Suppressor macrophage treated with lipopolysaccharide for 4 hours (primary cell): ENCODE results near the gene FHL3.
A peak's percentile ranks its signal among the peaks of the same experiment; 100 is the strongest.

Source experiments
- DNase-seq: peaks from one replicate; pipeline ENCODE4 v3.0.0-alpha.2; 2020

FHL3 gene

GRCh38 chr1:38005195-38006007 lies at the start of gene FHL3:
TSS of gene FHL3 (minus strand) at chr1:38005514. CDS start at chr1:37999412, 6,102 bp downstream.
- DNase-seq = peak; percentile 51

DNA sequence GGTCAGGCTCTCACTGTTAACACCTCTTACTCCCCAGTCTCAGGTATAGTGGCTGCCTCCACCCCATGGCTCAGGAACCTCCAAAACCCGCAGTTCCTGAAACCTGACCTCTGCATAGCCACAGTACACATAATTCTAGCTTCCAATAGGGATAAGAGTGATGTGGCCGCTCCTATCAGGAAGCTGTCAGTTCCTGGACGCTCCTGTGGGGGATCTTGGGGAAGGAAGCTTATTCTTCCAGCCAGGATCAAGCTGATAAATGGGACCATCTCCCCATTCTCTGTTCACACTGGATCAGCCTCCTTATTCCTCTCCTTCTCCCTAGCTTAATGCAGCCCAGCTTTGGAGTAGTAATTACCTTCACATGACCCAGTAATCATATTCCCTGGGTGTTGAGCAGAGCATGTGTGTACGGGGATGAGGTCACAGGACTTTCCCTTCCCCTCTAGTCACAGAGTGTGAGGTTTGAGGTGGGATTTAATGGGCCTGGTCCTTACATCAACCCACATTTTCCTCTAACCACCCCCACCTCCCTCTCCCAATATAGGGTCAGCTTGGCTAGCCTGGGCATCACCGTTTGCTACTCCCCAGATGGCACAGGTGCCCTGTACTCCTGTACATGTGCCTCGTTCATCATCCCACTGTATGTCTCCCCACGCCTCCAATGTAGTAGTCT lies 48.2 kb upstream of the FHL3 start:
- DNase-seq = no peak

DNA sequence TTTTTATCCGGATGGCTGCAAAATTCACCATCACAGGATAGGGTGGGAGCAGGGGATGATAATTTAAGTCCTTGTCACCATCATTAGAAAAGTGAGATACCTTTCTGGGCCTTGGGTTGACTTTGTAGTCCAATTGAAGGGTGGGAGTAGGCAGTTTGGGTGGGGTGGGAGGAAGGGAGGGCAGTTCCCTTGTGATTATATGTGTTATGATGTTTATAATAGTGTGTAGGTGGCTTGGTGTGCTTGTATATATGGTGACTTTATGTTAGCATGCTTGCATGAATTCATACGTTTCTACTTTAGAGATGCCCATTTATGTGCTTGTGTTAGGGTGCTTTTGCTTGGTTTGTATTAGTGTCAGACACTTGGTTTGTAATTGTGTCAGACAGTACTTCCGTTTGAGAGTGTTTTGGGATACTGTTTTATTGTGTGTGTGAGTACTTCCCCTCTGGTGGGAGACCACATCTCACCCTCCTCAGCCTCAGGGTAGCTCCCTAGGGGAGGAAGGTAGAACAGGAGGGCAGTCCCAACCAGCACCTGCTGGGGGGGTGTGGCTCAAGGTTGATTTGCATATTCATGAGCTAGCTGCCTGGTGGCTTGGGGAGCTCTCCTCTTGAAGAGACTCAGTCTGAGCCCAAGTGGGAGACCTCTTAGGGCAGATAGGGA lies 47.6 kb upstream of the FHL3 start:
- DNase-seq = no peak

DNA sequence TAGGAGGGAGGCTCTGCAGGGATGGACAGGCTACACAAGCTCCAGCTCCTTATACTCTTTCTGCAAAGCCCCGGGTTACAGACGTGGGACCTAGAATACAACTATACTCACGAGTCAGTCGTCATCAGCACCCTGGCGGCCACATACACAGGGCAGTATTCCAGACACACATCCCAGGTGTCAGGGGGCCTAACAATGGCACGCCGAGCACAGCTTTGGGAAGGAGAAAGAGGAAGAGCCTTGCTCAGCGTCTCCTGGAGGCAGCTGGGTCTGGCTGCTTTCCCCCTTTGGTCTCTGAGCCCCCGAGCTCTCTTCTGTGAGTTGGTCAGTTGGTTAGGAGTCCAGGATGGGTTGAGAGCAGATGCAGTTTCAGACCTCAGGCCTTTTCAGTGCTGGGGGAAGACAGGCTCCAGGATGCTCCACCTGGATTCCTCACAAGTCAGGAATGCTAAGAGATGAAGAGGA lies 45.8 kb upstream of the FHL3 start:
- no peak for DNase-seq

- no peak for DNase-seq
Observed at GRCh38 chr1:38050397-38051078, 45.2 kb upstream of the FHL3 start.

DNA sequence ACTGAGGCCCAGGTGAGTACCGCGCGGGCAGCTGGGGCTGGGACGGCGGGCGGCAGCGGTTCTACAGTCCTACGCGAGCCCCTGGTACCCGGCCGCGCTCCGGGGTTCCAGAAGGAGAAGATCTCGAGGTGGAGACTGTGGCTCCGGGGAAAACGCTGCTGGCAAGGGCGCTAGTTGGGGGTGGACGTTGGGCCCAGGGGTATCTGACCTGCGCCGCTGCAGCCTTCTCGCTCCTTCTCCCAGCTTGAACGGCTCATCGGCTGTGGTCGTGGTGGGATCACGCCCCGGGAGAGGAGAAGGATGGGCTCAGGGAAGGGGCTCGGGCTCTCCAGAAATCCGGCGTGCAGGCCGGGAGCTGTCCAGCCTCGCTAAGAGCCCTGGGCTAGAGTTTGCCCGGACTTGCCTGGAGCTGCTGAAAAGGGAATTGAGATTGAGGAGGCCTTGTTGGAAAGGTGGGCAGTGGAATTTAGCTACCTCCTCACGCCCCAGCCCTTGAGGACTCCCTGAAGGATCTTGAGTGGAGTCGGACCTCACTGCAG lies 42.4 kb upstream of the FHL3 start:
- DNase-seq = no peak

DNA sequence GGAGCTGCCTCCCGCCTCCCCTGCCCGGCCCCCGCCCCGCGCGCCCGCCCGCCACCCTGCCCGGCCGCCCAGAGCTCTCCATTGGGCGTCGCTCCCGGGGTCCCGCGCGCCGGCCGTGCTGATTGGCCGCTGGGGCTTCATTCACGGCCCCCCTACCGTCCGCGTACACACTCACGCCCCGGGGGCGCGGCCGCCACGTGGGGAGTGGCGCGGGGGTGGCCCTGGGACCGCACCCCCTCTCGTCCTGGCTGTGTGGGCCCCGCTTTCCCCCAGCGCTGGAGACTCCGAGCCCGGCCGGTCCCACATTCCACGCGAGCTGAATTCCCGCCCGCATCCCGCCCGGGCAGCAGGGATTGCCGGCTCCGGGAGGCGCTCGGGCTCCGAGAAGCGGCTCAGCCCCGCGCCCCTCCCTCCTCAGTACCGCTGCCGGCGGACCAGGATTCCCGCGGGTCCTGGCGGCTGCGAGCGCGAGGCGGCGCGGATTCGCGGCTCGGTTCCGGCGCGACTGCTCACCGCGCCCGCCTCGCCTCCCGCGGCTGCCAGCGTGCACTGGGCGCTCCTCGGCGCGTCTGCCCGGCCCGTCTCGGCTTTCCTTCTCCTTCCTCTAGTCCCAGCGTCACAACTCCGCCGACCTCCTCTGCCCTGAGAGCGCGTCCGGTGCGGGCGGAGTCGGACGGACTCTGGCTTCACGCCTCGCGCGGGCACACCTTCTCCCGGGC lies 41.7 kb upstream of the FHL3 start:
- DNase-seq = peak; percentile 82

GRCh38 chr1:38046333-38046883 lies 41.1 kb upstream of the FHL3 start, which contains the start of gene POU3F1:
TSS of gene POU3F1 (minus strand) at chr1:38046793. CDS start at chr1:38046743, 50 bp downstream.
- DNase-seq = no peak

DNA sequence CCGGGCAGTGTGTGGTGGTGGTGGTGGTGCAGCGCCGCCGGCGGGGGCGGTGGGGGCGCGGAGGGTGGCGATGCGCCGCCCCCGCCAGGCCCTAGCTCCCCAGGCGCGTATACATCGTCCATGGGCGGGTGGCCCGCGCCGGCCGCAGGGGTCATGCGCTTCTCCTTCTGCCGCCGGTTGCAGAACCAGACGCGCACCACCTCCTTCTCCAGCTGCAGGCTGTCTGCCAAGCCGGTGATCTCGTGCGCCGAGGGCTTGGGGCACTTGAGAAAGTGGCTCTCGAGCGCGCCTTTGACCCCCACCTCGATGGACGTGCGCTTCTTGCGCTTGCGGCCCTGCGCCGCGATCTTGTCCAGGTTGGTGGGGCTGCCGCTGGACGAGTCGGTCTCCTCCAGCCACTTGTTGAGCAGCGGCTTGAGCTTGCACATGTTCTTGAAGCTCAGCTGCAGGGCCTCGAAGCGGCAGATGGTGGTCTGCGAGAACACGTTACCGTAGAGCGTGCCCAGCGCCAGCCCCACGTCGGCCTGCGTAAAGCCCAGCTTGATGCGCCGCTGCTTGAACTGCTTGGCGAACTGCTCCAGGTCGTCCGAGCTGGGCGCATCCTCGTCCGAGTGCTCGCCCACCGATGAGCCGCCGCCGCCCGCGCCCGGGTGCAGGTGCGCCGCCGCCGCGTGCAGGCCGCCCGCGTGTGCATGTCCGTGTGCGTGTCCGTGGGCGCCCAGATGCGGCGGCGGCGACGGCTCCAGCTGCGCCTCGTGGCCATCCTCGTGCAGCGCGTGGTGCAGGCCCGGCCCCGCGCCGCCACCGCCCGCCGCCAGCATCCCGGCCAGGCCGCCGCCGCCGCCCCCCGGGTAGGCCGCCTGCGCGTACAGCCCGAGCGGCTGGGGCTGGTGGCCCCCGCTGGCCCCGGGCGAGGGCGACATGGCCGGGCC lies 40.4 kb upstream of the FHL3 start:
- DNase-seq = peak; percentile 36

DNA sequence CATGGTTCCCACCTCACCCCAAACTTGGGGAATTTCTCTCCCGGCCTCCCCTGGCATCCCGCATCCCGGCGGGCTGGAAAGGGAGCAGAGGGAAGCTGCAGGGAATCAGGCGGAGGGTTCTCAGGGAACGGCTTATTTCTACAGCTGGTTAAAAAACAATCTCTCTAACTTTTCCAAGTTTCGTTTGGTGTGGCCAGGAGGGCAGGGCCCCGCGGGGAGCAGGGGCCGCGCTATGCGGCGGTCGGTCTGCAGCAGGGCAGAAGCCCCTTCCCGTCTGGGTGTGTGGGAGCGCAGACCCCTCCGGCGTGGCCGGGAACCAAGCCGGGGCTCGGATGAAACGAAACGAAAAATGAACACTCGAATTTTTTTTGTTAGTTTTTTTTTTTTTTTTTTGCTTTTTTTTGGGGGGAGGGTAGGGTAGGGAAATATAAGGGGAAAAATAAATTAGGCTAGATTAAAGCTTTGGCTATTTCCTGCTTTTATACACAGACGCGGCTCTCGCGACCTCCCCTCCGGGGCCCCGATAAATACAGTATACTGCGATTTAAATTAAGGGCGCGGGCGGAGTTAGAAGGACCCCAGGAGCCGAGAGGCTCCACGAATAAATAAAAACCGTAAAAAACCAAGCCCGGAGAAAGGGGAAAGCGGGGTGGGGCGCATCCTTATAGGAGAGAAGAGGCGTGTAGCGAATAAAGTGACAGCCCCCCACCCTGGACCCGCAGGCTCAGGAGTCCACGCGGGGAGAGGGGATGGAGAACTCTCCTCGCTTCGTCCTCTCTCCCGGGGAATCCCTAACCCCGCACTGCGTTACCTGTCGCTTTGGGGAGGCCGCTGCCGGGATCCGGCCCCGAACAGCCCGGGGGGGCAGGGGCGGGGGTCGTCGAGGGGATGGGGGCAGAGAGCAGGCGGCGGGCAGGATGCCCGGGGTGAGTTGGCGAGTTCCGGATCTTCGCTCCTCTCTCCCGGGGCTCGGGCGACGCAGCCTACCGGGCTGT lies 39.2 kb upstream of the FHL3 start:
- no peak for DNase-seq

- DNase-seq = no peak
Observed at GRCh38 chr1:38043036-38043747, 37.9 kb upstream of the FHL3 start.

DNA sequence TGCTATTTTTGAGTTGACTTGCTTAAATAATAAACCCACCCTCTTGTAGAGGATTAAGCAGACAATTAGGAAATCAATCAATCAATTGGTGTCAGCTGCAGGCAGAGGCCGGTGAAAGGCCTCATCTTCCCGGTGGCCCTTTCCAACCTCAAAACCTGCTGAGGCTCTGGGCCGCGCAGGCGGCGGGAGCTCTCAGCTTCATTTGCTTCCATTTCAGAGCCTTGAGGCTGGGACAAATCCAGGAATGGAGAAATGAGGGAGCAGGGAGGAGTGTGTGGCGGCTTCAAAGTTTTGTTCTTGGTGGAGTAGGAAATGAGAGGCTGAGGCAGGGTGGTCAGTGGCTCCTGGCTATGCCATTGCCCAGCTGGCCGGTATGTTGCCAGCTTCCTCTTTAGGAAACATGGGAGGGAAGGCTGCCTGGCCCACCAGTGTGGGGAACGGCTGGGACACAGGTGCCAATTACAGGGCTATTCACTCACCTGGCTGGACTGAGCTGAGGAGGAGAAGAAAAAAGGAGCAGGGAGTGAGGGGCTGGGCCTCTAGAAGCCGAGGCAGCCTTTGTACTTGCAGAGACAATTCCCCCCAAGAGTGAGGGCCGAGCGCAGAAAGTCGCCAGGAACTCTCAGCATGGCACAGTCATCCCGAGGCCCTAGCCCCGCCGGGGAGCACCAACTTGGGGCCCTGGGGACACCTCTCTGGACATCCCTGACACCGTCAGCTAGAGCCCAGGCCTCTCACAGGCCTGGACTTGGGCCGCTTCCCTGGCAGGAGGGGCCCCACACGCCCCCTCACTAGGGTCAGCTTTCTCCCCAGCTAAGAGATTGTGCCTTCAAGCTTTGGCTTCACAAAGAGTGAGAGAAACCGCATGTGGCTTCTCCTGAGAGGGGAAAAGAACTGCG lies 36.9 kb upstream of the FHL3 start:
- DNase-seq = no peak

DNA sequence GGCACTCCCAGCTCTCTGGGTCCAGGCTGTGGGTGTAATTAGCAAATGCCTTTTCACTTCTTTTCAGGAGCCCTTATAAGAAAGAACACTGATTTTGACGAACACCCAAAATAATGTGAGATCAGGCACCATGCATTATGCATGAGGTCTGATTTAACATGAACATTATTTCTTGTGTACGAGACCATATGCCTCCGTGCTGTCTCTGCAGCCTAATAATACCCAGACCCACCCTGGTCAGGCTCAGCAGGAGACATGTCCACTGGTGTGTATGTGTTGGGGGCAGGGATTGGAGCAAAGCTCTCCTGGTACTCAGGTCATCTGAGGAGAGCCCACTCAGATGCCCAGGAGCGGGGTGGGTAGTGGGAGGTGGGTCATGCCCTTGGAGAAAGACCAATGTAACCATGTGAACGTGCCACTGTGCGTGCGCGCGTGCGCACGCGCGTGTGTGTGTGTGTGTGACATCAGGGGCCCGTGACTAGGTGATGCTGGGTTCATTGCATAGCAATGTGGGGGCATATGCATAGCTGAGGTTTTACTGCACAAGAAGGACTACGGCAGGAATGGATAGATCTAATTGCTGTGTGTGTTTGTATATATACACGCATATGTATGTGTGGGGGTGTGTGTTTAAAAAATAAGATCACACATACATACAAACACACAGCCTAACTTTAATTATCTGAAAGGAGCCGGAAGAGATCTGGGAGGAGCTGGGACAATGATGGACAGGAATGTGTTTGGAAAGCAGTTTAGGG lies 34.2 kb upstream of the FHL3 start:
- no peak for DNase-seq

DNA sequence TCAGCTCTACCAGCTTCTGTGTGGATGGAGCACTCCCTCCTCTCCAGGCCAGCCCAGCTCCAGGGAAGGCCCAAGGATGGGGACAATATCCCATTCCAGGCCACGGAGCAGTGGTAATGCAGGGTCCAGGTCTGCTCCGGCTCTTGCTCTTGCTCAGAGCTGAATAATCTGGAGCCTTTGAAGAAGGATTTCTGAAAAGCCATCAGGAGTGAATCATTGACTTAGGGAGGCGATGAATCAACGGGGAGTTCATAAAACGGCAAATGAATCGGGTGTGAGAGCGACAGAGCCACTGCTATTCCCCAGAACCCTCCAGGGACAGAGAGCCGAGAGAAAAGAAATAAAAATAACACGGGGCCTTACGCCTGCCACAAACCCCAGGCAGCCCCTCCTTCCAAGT lies 33.5 kb upstream of the FHL3 start:
- no peak for DNase-seq

GRCh38 chr1:38037221-38037939 lies 32.1 kb upstream of the FHL3 start:
- DNase-seq = peak; percentile 28

DNA sequence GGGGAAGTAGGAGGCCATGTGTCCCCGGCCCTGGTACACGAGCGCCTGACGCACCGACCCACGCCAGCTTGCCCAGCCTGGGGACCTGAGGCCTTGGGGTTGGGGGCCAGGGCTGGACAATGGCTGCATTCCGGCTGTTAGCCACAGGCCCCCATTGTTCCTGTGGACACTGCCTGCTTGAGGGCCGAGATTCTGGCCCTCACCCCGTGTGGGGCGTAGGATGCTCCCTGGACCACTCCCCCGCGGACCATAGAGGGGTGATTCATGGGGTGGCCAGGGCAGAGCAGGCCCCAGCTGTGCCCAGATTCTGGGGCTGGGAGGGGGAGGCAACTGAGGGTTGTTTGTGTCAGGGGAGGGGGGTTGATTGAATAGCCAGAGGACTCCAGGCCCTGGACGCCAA lies 29.6 kb upstream of the FHL3 start:
- DNase-seq = no peak
